Activated CD8-positive, alpha-beta memory T cell treated with anti-CD3 and anti-CD28 coated beads, Interleukin-2, amount 50 U/mL, for 4 hours (primary cell): ENCODE data around the gene AREG.

Experiments
- DNase-seq: peaks from one replicate; pipeline ENCODE4 v3.0.0-alpha.2; 2020

The AREG gene

DNA sequence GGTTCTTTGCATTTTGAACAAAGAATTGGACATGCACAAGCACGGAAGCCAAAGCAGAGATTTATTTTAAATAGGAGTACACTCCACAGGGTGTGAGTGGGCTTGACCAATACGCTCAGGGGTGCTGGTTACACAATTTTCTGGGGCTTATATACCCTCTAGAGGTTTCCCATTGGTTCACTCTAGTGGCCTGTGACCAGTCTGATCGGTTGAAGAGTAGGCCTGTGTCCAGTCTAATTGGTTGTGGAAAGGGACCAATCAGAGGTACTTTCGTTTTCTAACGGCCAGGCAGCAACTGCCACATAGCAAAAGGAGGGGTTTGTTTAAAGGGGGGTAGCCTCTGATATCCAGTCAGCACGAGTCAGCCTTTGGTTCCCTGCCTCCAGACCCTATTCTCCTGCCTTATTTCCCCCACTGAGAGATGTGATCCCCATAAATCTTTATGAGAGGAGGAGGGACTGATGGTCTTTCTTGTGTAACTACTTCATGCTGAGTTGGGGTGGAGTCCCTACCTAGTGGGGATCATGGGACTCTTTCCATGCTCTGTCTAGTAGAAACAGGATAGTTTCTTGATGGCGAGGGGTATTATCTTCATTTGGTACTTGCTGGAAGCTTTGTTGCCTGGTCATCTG, 11.3 kb upstream of the AREG start:
- no peak for DNase-seq

DNA sequence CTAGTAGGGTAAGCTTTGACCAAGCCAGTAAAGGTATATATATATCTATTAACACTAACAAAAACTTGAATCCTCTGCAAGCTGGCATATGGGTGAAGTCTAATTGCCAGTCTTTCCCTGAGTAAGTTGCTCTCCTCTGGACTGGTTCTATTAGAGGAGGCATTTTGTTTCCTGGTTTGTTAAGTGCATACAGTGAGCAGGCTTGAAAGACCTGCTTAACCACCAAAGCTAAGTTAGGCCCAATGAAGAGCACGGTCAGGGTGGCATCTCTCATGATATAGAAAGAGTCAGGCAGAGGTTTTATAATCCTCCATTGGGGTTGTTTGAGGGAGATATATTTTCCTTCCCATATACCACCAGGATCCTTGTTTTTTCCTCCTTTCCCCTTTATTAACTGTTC, 9.6 kb upstream of the AREG start:
- no peak for DNase-seq

DNA sequence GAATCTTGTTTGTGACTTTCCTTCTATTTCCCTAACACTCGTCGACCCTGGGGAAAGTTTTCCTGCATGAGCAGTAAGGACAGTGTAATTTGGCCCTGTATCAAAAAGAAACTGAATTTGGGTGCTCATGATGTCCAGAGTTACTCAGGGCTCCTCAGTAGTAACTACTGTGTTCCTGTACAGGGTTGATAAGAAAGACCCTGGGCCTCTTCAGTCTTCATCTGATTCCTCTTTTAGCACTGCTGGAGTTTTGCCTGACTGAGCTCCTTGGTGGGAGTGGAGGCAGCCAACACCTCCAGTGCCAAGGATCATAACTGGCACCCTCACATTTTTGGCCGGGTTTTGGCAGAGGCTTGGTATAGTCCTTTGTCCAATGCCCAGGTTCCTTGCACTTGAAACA, 7.1 kb upstream of the AREG start:
- DNase-seq, result no peak

DNA sequence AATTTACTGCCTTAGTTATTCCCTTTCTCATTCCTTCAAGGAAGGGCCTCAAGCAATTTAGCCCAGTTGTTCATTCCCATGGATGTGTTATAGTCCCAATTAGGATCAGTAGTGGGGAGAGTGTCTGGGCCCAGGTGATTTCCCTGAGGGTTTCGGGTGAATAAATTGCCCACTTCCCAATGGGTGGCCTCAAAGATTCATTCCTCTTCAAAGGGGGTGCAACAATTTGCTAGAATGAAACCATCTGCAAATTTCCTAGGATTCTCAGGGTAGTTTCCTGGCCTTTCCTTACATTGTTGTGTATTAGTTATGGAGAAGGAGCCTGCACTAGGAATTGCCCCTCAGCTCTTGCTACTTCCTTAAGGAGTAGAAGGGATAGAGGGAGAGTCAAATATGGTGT, 6.3 kb upstream of the AREG start:
- DNase-seq, result no peak

DNA sequence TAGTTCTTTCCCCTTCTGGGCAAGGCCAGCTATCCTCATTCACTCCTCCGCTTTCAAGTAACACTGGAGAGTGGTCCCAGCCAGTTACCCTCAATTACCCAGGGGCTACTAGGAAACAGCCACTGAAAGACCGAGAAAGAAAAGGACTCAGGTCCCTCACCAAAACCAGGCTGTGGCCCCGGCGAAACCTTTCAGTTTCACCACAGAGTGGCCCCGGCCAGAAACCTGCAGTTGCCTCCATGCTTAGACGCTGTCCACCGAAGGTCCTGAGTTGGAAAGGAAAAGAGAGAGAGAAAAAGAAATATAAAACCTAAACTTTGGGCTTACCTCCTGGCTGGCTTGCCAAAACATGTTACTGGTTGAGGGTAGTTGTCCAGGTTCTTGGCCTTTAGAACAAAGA, 5.0 kb upstream of the AREG start:
- DNase-seq, result no peak

DNA sequence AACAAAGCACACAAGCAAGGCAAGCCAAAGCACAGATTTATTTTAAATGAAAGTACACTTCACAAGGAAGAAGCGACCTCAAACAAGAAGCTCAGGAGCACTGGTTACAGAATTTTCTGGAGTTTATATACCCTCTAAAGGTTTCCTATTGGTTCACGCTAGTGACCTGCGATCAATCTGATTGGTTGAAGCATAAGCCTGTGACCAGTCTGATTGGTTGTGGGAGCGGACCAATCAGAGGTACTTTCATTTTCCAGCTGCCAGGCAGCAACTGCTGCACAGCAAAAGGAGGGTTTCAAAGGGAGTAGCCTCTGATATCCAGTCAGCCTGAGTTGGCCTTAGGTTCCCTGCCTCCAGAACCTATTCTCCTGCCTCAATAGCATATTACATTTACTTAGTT, 4.6 kb upstream of the AREG start:
- no peak for DNase-seq

DNA sequence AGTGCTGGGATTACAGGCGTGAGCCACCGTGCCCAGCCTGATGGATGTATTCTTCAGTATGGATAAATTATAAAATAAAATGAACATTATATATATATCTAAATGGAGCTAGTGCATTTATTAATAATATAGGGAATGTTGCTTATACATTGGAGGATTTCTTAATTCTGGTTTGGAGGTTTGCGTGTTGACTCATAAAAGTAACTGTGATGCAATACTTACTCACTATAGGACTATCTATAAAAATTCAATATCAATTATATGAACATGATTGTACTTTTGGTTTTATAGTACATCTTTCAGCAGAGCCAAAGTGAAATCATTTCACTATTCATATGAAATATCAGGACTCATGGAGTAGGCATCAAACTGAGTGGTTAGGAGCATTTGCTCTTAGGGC, 3.2 kb upstream of the AREG start:
- no peak for DNase-seq

DNA sequence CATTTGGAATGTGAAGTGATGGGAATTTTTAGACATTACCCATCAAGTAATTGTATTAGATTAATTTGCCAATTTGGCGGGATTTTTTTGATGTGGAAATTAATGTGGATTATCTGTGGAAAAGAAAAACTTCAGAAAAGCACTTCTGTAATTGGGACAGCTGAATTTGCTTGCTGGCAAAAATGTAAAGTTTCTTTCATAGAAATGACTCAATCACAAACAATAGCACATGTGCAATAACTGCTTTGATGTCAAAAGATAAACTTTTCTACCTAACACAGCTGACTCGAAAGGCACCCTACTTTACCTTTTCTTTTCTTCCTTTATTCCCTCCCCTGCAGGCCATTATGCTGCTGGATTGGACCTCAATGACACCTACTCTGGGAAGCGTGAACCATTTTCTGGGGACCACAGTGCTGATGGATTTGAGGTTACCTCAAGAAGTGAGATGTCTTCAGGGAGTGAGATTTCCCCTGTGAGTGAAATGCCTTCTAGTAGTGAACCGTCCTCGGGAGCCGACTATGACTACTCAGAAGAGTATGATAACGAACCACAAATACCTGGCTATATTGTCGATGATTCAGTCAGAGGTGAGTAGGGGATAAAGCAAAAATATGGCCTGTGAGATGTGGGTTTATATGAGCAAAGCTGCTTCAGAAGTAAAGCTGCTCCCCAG, 1.4 kb downstream of the AREG start:
- no peak for DNase-seq

DNA sequence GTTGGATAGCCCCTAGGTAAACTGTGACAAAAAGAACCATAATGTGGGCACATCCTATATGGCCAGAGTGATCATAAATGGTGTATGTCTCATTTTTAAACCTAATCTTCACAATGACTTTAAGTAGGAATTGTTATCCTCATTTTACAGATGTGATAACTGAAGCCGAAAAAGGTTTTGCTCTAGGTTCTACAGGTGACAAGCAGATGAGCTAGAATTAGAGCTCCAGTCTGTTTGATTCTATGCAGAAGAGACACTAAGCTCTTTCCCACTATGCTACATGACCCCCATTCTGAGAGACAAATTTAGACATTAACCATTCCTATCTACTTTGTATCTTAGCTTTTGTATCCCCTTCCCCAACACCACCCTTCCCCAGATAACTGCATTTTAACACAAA, 2.0 kb downstream of the AREG start:
- DNase-seq, result no peak

DNA sequence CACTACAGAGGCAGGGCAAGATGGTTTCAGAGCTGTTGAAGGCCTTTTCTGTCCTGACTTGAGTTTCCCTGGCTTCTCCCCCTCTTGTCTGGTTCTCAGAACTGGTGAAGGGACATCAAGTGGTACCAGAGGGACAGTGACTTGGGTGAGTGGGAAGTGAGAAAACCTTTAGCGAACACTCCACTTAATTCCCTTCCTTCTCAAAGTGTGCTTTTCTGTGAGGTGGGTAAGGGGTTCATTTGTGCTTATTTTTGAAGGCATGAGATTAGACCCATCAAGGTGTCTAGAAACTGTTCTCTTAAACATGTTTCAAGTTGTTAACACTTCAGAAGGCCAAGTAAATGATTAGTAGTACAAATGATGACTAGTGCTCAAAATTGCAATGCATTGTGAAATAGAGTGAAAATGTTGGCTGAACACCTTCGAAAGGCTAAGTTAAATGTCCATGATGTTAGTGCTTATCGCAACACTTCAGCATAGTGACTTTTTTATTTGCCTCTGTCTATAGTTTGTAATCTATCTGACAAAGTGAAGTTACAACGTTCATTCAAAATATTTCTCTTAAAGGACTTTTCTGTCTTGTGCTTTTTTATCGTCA, 2.8 kb downstream of the AREG start:
- DNase-seq, result no peak

DNA sequence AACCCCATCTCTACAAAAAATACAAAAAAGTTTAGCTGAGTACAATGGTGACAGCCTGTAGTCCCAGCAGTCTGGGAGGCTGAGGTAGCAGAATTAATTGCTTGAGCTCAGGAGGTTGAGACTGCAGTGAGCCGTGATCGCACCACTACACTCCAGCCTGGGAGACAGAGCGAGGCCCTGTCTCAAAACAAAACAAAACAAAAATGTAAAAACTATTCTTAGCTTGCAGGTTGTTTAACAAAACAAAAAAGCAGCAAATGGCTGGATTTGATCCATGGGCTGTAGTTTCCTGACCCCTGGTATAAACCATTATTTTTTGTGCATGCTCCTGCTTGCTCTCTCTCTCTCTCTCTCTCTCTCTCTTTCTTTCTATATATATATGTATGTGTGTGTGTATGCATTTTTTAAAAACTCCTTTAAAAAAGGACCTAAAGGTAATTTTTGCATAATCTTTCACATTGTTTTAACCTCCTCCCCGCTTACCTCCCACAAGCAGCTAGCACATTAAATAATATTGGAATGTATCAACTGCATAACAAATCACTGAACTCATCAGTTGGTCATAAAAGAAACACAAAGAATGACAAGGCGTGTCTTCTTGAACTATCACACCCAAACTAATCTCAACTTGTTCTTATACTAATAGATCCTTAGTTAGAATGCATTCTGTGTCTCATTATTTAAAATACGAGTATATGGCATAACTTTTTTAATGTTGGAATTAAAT, 4.8 kb downstream of the AREG start:
- no peak for DNase-seq

DNA sequence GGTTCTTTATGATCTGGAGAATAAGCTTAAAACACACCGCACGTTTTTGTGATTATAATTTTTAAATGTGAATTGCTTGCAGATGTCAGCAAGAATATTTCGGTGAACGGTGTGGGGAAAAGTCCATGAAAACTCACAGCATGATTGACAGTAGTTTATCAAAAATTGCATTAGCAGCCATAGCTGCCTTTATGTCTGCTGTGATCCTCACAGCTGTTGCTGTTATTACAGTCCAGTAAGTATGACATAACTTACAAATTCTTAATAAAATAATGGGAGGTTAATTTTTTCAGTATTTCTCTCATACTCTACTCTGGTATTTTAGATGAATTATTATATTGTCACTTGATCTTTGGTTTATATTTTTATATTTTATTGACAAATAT, 5.4 kb downstream of the AREG start:
- no peak for DNase-seq

DNA sequence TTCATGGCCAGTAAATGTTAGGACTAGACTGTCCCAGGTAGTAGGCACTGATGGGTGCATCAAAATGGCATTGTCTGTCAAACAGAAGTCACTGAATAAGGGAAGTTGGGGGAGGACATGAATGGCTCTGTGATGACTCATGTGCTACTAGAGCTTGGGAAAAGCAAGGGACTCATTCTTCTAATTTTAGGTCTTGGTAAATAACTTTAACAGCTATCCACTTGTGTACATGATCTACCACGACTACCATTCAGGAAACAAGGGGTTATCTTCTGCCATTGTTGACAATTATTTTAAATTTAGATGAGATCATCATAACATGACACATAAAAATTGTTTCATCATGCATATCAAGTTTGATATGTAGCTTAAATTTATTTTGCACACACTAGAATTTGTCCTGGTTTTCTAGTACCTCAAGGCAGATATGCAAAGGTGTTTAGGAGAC, 6.3 kb downstream of the AREG start:
- DNase-seq, result no peak

DNA sequence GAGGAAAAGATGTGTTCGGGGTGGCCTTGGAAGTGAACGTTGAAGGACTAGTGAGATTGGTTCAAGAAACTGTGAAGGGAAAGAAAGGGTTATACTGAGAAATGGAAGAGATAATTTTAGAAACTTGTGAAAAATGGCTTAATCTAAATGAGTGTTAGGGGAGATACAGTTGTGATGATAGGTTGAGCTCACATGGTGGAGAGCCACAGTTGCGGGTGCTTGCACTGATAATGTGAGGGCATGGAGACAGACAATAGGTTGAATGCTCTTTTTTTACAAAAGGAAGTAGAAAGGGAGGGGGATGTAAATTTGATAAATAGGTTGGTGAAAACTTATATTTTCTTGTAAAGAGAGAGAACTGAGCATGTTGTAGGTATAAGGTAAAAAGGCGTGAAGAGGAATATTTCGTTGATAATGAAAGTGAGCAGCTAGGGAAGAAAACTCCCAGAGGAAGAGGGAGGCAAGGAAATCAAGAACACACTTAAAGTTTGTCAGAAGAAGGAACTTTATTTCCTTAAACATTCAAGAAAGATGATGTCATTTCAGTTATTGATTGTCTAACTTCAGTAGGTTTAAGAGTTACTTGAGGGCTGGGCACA, 8.2 kb downstream of the AREG start:
- DNase-seq, result no peak

DNA sequence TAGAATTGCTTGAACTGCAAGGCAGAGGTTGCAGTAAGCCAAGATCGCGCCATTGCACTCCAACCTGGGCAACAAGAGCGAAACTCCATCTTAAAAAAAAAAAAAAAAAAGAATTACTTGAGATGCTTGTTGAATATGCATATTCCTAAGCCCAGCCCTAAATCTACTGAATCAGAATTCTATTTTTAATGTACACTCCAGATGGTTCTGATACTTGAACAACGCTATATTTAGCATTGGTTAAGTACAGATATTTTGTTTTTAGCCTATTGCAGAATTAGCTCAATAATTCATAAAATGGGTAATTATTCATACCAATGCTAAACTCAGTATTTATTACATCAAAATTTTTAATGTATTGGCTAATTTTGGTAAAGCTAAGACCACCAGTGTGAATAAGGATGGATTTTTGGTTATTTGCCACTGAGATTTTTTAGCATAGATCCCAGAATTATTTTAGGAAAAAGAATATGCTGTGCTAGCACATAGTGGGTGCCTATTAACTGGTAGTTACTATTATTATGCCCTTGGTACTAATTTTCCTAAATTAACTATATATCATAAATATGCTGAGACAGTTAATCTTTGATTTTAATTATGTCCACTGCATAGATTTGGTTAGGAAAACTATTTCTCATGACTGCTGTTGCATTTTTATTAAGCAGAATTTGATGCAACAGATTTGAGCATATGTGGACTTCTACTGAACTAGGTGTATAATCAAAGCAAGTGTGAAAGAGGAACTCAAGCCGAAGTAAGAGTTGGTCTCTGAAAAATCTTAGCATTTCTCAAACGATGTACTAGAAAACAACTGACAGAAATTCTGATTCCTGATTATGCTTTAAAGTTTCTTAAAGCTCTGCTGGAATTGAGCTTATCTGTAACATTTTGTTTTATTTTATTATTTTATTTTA, 9.2 kb downstream of the AREG start:
- DNase-seq, result no peak

DNA sequence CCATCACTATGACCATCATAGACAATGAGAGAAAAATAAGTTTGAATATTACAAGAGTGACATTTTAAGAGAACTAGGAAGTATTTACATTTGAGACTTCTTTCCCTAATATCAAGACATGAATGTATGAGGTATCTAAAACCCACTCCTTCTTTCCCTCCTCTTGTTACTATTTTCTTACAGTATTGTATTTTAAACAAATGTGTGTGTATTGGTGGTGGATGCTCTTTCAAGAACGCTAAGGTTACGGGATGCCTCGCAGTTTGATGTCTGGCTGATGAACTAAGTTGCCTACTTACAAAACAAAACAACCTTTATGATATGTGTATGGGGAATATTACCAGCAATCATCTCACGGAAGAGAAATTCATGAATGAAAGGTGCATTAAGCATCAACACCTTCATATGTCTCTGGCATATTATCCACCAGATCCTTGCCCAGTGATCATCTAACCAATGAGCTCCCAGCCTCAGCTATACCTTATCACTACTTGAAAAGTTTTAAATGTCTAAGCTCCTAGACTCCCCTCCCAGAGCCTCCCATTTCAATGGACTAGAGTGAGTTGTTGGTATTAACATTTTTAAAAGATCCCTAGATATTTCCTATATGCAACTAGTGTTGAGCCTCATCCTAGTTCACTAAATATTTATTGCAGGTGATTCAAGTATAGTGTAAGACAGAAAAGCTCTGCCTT, 10.6 kb downstream of the AREG start:
- no peak for DNase-seq

DNA sequence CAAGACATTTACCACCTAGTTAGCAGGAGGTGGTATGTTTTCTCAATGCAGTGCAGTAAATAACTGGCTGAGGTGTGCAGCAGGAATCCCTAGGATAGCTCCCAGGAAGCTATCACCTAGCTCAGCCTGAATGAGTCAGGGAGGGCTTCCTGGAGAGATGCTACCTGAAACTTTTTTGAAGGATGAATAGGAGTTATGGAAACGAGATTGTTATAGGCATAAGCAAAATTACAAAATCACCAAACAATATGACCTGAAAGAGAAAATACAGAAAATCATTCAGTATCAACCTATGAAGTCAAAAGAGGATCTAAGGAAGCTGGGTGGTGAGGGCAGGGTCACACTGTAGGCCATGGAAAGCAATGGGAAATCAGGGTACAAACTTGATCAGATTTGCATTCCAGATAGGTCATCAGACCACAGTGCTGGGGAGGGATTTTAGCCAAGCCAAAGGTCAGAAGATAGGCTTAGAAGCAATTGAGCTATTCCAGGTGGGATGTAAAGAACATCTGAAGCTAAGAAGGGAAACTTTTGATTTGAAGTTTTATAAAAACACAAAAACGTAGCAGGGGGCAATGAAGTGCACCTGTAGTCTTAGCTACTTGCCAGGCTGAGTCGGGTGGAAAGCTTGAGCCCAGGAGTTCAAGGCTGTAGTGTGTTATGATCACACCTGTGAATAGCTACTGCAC, 11.3 kb downstream of the AREG start:
- DNase-seq, result no peak

DNA sequence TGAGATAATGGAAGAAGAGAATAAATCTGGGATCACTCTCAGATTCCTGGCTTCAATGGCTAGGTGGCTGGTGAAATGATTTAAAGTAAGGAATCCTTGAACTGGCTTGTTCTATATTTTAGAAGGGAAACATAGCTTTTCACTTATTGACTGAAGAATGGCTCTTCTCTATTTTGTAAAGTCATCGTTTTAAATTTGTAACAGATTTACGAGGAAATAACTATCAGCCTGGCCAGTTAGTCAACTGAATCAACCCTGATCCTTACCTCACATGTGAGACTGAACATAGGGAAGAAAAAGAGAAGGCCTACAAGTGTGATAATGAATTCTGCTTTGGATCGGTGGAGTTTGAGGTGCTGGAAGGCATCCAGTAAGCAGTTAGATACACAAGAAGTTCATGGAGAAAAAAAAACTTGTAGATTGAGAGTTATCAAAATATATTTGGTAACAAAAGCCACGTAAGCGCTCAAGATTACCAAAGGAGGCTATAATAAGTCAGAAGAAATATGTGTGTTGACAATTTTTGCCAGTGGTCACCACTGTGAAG, 12.0 kb downstream of the AREG start:
- no peak for DNase-seq

DNA sequence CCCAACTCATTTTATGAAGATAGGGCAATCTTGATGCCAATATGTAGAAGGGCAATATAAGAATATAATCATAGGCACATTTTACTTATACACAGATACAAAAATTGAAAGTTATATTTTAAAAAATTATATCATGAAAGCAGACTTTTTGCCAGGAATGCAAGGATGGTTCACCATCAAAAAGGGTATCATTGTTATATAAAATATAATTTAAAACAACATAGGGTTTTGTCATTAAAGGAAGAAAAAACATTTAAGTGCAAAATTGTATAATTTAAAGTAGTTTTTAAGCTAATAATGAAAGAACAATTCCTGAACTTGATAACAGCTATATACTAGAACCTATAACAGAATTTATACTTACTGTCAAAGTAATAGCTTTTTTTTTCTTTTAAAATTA, 15.9 kb downstream of the AREG start:
- no peak for DNase-seq

DNA sequence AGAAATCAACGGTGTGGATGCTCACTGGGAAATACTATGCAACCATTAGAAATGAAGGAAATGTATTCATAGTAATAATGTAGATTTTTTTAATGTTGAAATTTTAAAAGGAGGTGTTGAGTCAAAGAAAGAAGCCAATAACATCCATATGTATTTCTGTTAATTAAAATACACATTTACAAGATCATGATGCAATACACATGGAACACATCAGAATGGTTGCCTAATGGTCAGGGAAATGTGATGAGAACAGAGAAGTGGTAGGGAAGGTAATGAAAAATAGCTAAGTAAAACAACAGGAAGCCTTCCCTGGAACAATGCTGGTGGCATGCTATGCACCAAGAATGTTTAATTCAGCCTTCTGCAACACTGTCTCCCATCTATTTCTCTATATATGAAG, 18.2 kb downstream of the AREG start:
- DNase-seq, result no peak

DNA sequence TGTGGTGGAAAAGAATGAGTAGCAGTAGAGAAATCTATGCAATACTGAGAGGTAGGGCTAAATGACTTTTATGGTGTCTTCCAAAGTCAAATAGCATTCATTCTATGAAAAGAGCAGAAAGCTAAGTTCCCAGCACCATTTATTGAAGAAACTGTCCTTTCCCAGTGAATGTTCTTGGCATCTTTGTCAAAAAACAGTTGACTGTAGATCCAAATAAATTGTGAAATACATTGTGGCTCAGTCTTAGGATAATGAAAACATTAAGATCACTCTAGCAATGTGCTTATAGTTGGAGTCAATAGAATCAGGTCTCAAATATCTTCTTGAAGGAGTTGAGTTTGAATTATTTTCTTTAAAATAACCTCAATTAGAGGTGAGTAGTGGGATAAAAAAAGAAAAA, 19.4 kb downstream of the AREG start:
- no peak for DNase-seq
